Smooth muscle cell (in vitro differentiated cells): ENCODE data around the gene EPN2. TPM values are rescaled to one million over a fixed set of nuclear protein-coding genes. Genes with fewer than 3 reads are reported as not detected.

Experiments used
- DNase-seq: peaks from one replicate; lab custom pipeline; 2025; ENCODE audit not compliant: unreplicated experiment; lab: John Stamatoyannopoulos, UW
- H2AFZ ChIP-seq: fragments of 200-600 bp; sonication (generic); 2 replicates; pipeline ENCODE4 v1.6.0; 2016; ENCODE audit warnings: antibody characterized with exemption, low read depth, mild to moderate bottlenecking
- H3F3A ChIP-seq: fragments of 200-600 bp; sonication (generic); 2 replicates; pipeline ENCODE4 v1.6.0; 2017; ENCODE audit warnings: antibody characterized with exemption, low read depth
- H3K27ac ChIP-seq: fragments of 200-600 bp; sonication (generic); 2 replicates; pipeline ENCODE4 v1.5.1; 2016; ENCODE audit warnings: low read depth, mild to moderate bottlenecking
- H3K27me3 ChIP-seq: fragments of 200-600 bp; sonication (generic); 2 replicates; pipeline ENCODE4 v1.6.1; 2016; ENCODE audit warnings: low read depth, mild to moderate bottlenecking
- H3K36me3 ChIP-seq: fragments of 200-600 bp; sonication (generic); 2 replicates; pipeline ENCODE4 v1.5.1; 2016; ENCODE audit warnings: low read depth
- H3K4me1 ChIP-seq: fragments of 200-600 bp; sonication (generic); 2 replicates; pipeline ENCODE4 v1.5.1; 2016; ENCODE audit warnings: low read depth
- H3K4me2 ChIP-seq: fragments of 200-600 bp; sonication (generic); 2 replicates; pipeline ENCODE4 v1.6.0; 2016; ENCODE audit warnings: mild to moderate bottlenecking
- H3K4me3 ChIP-seq: fragments of 200-600 bp; sonication (generic); 2 replicates; pipeline ENCODE4 v1.5.1; 2016; ENCODE audit warnings: mild to moderate bottlenecking
- H3K79me2 ChIP-seq: fragments of 200-600 bp; sonication (generic); 2 replicates; pipeline ENCODE4 v1.6.0; 2016; ENCODE audit warnings: low read depth, mild to moderate bottlenecking
- H3K9ac ChIP-seq: fragments of 200-600 bp; sonication (generic); 2 replicates; pipeline ENCODE4 v1.6.0; 2016; ENCODE audit warnings: low read depth
- H3K9me3 ChIP-seq: fragments of 200-600 bp; sonication (generic); replicated peaks from 2 replicates; pipeline ENCODE4 v1.5.1; 2016; ENCODE audit warnings: low read depth
- H4K20me1 ChIP-seq: fragments of 200-600 bp; sonication (generic); 2 replicates; pipeline ENCODE4 v1.6.0; 2016; ENCODE audit warnings: low read depth
- WGBS: methylation state at CpG from one replicate; pipeline ENCODE4 v1.1.7; 2016; ENCODE audit warnings: low lambda C conversion rate; 5-methylcytosine and 5-hydroxymethylcytosine counted together
- polyA plus RNA-seq: library from polyadenylated mRNA; unstranded; fragments of >200 nt; fragmentation: Nextera tagmentation; extraction: Ambion mirVana; gene quantifications from 2 replicates; pipeline ENCODE4 v1.2.1, GENCODE V29; 2016
- total RNA-seq: library from RNA; depleted of rRNA; stranded (reverse); fragments of >200 nt; gene quantifications from 2 replicates; pipeline ENCODE4 v1.2.3, GENCODE V29; 2014
- TF ChIP-seq, protein P1 (sequence below): fragments of 200-600 bp; sonication (generic); IDR thresholded peaks from 2 replicates; pipeline ENCODE4 v1.5.1; 2017; ENCODE audit warnings: borderline replicate concordance, mild to moderate bottlenecking, antibody characterized with exemption; ENCODE audit not compliant: insufficient read depth, poor library complexity, severe bottlenecking

EPN2 gene
- total and polyA plus RNA-seq, 2 experiments from 2014 or later = 27.6 to 46.7 TPM

DNA sequence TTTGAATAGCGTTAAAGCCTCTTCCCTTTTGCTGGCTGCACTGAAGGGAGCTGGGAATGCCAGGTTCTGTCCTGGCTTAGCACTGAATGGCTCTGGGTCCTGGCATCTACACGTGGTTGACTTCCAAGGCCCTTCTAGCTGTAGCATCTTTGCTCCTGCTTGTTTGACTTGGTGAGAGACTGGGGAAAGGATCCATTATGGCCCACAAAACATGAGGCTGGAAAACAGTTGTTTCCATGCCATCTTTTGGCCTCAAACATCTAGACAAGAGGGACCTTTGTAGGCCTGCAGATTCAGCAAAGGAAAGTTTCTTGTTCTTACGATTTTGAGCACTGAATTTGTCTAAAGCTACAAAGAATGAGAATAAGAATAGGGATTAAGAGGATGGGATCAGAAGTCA, 32.5 kb downstream of the EPN2 start:
- Histone ChIP-seq H3K4me1 (no peaks in the 10 kb centered on the region), H3K9me3 (no peaks in the 10 kb centered on the region), H4K20me1 (peaks cover 99% of the 10 kb centered on the region), H3K79me2 (peaks cover 97% of the 10 kb centered on the region), H3K9ac (no peak overlapping the region), H3K27ac (no peak overlapping the region), H3K36me3 (no peaks in the 10 kb centered on the region), H2AFZ (no peak overlapping the region), H3K4me3 (no peak overlapping the region), H3K4me2 (no peak overlapping the region), H3F3A (no peaks in the 10 kb centered on the region), H3K27me3 (no peaks in the 10 kb centered on the region)
- 90% methylated on average over 3 of the region's 3 CpGs for WGBS
- no peak for DNase-seq
- TF ChIP-seq, protein P1, sequence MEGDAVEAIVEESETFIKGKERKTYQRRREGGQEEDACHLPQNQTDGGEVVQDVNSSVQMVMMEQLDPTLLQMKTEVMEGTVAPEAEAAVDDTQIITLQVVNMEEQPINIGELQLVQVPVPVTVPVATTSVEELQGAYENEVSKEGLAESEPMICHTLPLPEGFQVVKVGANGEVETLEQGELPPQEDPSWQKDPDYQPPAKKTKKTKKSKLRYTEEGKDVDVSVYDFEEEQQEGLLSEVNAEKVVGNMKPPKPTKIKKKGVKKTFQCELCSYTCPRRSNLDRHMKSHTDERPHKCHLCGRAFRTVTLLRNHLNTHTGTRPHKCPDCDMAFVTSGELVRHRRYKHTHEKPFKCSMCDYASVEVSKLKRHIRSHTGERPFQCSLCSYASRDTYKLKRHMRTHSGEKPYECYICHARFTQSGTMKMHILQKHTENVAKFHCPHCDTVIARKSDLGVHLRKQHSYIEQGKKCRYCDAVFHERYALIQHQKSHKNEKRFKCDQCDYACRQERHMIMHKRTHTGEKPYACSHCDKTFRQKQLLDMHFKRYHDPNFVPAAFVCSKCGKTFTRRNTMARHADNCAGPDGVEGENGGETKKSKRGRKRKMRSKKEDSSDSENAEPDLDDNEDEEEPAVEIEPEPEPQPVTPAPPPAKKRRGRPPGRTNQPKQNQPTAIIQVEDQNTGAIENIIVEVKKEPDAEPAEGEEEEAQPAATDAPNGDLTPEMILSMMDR = no peak

- TF ChIP-seq, protein P1 = no peak
- Histone ChIP-seq H3K9ac (no peak overlapping the region), H3K9me3 (no peaks in the 10 kb centered on the region), H3K79me2 (peaks cover 97% of the 10 kb centered on the region), H3K27me3 (no peaks in the 10 kb centered on the region), H2AFZ (no peak overlapping the region), H3K4me1 (no peaks in the 10 kb centered on the region), H4K20me1 (peaks cover 99% of the 10 kb centered on the region), H3K4me2 (no peak overlapping the region), H3F3A (no peaks in the 10 kb centered on the region), H3K4me3 (no peak overlapping the region), H3K36me3 (no peaks in the 10 kb centered on the region), H3K27ac (no peak overlapping the region)
- 97% methylated on average over 3 of the region's 3 CpGs for WGBS
- no peak for DNase-seq
Measured at GRCh38 chr17:19270347-19270703, 33.2 kb downstream of the EPN2 start.

DNA sequence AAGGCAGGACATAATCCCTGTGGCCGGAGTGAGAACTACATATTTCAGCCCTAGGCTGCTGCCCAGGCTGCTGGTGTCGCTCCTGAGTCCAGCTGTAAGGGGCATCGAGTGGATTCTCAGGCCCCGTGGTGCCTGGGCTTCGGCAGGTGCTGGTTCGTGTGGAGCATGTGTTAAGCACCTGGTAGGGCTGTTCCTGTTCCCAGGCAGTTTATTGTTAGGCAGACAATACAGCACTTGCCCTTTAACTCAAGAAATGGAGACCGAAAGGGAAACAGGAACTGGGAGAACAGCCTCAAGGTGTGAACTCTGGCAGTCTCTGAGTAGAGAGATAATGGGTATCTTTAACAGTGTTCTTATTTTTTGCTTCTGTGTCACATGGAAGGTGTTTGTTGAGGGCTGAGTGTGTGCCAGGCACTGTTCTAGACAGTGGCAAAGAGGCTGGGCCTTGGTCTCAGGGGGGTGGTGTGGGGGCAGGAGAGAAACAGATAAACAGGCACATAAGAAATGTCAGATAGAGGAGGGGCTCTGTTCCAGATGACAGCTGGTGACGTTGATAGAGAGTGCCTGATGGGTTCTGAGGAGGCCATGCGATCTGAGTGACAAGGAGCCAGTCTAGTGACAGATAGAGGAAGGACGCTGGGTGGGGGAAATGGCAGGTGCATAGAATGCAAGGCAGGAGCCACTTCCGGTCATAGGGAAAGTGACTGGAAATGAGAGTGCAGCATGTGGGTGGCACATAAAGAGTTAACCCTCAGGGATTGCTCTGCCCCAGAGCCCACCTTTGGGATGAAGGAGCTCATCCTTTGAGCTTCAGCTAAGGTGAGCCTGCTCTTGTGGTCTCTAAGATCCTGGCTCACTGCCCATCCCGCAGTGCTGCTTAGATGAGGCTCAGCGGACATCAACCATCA, 33.8 kb downstream of the EPN2 start:
- DNase-seq = no peak
- Histone ChIP-seq H2AFZ (no peak overlapping the region), H3F3A (no peaks in the 10 kb centered on the region), H3K27me3 (no peaks in the 10 kb centered on the region), H3K36me3 (no peaks in the 10 kb centered on the region), H3K4me2 (no peak overlapping the region), H3K79me2 (peaks cover 97% of the 10 kb centered on the region), H3K9ac (no peak overlapping the region), H3K4me3 (no peak overlapping the region), H3K27ac (no peak overlapping the region), H3K9me3 (no peaks in the 10 kb centered on the region), H3K4me1 (no peaks in the 10 kb centered on the region), H4K20me1 (peaks cover 99% of the 10 kb centered on the region)
- 91% methylated on average over 13 of the region's 13 CpGs for WGBS
- TF ChIP-seq, protein P1 = no peak

GRCh38 chr17:19271780-19272357, 34.7 kb downstream of the EPN2 start:
- Histone ChIP-seq H3K36me3 (no peaks in the 10 kb centered on the region), H3K27ac (no peak overlapping the region), H2AFZ (no peak overlapping the region), H3K9ac (no peak overlapping the region), H4K20me1 (peaks cover 100% of the 10 kb centered on the region), H3K4me3 (no peak overlapping the region), H3K4me1 (no peaks in the 10 kb centered on the region), H3K79me2 (peaks cover 95% of the 10 kb centered on the region), H3F3A (no peaks in the 10 kb centered on the region), H3K9me3 (no peaks in the 10 kb centered on the region), H3K4me2 (no peak overlapping the region), H3K27me3 (no peaks in the 10 kb centered on the region)
- 91% methylated on average over 10 of the region's 10 CpGs for WGBS
- TF ChIP-seq, protein P1 = no peak
- DNase-seq = no peak
